HG03045 (cell line): ENCODE measurements around the gene PRSS36.

Experiments
- ATAC-seq: cut with Tn5 transposase; IDR thresholded peaks from one replicate; pipeline ENCODE4 v1.9.1; 2021; ENCODE audit warnings: mild to moderate bottlenecking, moderate library complexity; ENCODE audit not compliant: unreplicated experiment

The PRSS36 gene

DNA sequence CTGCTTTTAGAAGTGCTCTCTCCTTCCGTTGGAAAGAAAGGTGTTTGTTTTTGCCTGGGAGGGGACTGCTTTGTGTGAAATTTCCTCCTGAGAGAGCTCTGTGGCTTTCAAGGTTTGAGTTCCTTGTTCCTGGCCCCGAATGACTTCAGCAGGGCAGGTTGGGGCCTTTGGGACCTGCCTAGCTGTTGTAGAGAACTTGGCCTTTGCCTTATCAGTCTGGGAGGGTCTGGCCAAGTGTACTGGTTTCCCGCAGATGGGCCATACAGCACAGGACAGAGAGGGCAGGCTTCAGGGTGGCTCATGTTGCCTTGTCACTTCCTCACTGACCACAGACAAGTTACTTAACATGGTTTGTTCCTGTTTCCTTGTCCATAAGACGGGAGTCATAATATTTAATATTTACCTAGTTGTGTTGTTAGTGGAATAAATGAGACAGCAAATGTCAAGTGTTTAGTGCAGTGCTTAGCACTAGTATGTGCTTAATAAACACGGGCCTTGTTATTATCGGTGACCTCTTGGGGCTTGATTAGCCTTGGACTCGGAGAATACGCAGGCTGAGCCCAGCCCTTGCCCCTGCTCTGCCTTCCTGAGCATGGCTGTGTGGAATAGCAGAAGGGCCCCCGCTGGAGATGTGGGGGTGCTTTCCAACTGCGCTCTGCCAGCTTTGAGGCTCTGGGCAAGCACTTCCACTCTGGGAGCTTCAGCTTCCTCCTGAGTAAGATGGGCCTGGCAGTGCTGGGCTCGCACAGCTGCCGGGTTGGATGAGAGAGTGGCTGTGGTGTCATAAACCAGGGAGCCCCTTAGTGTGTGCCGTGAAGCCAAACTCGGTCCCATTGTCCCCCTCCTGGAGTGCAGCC is 20.9 kb downstream of the PRSS36 start:
- no peak for ATAC-seq

- no peak for ATAC-seq
Observed at GRCh38 chr16:31127182-31127581, 22.7 kb downstream of the PRSS36 start.

- ATAC-seq = no peak
Observed at GRCh38 chr16:31125844-31126243, 24.0 kb downstream of the PRSS36 start.

GRCh38 chr16:31120129-31120528 is 29.7 kb downstream of the PRSS36 start:
- no peak for ATAC-seq

DNA sequence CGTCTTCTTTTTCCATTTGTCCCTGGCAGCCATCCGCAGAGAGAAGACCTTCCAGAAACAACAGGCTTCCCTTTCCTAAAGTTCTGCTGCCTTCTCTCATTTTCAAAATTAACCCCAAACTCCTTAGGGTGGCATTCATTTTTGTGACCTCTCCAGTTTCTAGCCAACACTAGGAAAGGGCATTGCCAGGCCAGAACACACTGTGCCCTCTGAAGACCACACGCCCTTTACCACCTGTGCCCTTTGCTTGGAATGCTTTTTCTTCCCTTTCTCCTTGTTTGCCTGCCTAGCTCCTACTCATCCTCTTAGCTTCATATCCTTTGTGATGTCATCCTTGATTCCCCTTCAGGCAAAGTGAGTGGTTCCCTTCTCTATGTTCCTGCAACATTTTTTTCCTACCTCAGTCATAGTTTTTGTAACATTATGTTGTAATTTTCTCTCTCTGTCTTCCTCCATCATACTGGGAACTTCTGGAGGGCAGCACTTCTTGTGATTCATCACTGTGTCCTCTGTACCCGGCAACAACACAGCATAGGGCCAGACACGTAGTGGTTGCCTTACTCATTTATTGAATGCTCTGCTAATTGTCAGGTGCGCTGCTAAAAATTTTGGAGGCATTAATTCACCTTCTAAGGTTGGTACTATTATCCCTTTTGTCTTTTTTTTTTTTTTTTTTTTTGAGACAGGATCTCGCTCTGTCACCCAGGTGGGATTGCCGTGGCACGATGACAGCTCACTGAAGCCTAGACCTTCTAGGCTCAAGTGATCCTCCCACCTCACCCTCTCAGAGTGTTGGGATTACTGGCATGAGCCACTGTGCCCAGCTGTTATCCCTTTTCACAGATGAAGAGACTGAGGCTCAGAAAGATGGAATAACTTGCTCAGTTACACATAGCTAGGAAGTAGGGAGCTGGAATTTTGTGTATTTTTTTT is 31.4 kb downstream of the PRSS36 start:
- ATAC-seq = no peak

GRCh38 chr16:31117384-31118222 is 32.3 kb downstream of the PRSS36 start, which contains the start of gene KAT8:
KAT8 (plus strand) TSS chr16:31117664; CDS start chr16:31117682, 18 bp downstream.
- peak; percentile 89 for ATAC-seq

GRCh38 chr16:31114468-31114867 is 35.4 kb downstream of the PRSS36 start:
- ATAC-seq = no peak

GRCh38 chr16:31113121-31114120 is 36.4 kb downstream of the PRSS36 start:
- ATAC-seq = no peak

- no peak for ATAC-seq
Observed at GRCh38 chr16:31112711-31113110, 37.2 kb downstream of the PRSS36 start.

DNA sequence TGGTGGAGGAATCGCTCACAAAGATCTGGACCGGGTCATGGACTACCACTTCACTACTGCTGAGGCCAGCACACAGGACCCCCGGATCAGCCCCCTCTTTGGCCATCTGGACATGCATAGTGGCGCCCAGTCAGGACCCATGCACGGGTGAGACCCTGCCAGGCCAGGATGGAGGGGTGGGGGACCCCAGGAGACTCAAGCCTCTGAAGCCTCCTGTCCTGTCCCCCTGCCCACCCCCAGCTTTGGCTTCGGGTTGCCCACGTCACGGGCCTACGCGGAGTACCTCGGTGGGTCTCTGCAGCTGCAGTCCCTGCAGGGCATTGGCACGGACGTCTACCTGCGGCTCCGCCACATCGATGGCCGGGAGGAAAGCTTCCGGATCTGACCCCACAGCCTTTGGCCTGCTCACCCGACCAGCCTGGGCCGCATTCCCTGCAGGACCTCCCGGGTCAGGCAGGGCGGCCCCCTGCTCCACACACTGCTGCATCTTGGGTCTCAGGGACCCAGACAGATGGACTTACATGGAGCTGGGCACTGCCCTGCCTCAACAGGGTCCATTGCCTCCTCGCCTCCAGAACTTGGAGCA is 37.9 kb downstream of the PRSS36 start:
- ATAC-seq = no peak

GRCh38 chr16:31110106-31111034 is 39.5 kb downstream of the PRSS36 start:
- ATAC-seq = no peak

DNA sequence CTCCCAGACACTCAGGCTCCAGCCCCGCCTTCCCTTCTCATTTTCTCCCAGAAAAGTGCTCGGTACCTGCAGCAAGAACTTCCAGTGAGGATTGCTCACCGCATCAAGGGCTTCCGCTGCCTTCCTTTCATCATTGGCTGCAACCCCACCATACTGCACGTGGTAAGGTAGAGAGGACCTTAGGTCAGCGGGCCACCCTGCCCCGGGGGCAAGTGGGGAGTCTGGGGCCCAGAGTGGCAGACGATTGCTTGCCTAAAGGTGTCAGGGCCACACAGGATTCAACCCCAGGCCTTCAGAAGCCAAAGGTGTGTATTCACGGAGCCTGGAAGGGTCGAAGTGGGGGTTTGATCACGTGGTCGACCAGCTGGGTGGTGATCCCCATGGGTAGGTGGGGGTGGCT is 40.2 kb downstream of the PRSS36 start:
- ATAC-seq = no peak

DNA sequence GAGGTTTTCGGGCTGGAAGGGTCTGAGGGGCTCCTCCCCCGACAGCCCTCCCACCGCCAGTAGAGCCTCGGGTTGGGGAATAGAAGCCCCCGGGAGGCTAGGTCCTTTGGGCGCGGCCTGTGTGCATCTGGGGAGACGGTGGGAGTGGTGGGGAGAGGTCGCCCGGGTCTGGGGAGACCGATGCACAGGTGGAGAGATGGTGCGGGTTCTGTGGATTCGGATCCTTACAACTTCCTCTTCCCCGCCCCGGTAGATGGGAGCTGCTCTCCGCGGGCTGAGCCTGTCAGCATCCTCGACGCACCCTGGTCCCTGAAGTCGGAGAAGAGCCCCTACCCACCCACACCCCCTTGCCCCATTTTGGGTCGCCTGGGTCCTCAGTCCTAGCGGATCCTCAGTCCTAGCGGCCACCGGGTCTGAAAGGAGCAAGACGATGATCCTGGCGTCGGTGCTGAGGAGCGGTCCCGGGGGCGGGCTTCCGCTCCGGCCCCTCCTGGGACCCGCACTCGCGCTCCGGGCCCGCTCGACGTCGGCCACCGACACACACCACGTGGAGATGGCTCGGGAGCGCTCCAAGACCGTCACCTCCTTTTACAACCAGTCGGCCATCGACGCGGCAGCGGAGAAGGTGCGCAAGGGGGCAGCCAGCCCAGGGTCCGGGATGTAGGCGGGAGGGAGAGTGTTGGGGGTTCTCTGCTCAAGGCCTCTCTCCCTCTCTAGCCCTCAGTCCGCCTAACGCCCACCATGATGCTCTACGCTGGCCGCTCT is 40.9 kb downstream of the PRSS36 start:
- no peak for ATAC-seq

DNA sequence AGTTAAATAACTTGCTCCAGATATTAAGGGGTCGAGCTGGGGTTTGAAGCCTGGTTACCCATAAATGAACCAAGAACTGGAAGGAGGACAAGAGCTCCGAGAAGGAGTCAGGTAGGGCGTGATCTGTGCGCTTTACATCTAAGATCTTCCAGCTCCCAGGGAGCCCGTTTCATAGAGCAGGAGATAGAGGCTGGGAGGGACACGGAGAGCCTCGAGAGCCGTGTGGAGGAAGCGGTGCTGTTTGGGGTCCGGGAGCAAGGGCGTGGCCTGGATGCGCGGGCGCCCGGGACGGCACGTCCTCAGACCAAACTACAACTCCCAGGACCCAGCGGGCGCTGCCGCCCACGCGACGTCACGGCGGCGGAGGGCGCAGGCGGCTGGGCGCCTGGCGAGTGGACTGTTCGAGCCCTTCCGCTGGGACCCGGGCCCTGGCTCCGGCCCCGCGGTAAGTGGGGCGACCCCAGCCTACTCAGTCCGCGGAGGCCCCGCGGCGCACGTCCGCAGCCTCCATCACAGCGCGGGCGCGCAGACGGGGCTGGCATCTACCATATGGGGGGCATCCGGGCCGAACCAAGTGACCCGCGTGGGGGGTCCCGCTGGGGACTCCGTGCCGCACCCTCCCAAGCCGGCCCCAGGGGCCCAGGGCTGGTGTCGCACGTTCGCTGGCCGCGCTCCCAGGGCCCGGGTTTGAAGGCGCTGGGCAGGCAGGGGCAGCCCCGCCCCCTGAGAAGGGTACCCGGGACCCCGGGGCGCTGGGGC is 41.7 kb downstream of the PRSS36 start, which contains the start of gene BCKDK:
TSS of gene BCKDK (plus strand) at position 352 of the 759 bp plus-strand sequence. CDS start 838 bp downstream, outside the sequence.
- peak; percentile 72 for ATAC-seq

DNA sequence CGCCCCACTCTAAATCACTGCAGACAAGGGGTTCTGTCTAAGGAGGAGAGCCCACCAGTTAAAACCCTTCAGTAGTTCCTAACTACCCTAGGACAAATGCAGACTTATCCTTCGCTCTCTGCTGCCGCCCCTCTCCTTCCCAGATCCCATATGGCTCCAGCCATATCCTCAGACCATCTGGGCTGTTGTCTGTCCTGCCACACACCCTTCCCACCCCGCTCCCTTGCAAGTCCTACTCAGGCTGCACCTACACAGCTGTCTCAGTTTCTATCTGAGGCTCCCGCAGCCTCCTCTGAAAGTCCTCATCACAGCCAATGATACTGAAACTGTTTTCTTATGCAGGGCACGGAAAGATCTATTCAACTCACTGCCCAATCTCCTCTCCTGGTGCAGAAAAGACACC is 42.4 kb downstream of the PRSS36 start:
- no peak for ATAC-seq
